Vagina (tissue), 2 donors: ENCODE measurements around the gene UBL4B. TPM values are rescaled to one million over a fixed set of nuclear protein-coding genes. Genes with fewer than 3 reads are reported as not detected.

Experiments
- DNase-seq, 2 donors: peaks; one replicate each; pipeline ENCODE4 v3.0.0-alpha.2; 2017; ENCODE audit errors: extremely low spot score in 2 of 2
- H3K27ac ChIP-seq: fragments of 200-600 bp; sonication (generic); one replicate; pipeline ENCODE4 v1.5.1; 2019
- H3K27me3 ChIP-seq: fragments of 200-600 bp; sonication (generic); one replicate; pipeline ENCODE4 v1.5.1; 2019
- H3K36me3 ChIP-seq, 2 donors: fragments of 200-600 bp; sonication (generic); one replicate each; pipeline ENCODE4 v1.5.1; 2017 to 2019
- H3K4me1 ChIP-seq: fragments of 200-600 bp; sonication (generic); one replicate; pipeline ENCODE4 v1.5.1; 2019
- H3K4me3 ChIP-seq, 2 donors: fragments of 200-600 bp; sonication (generic); 1 replicate in 1 of 2; 2 replicates in 1 of 2; pipeline ENCODE4 v1.5.1; 2016 to 2019
- H3K9me3 ChIP-seq: fragments of 200-600 bp; sonication (generic); one replicate; pipeline ENCODE4 v1.5.1; 2019
- CTCF ChIP-seq, 3 experiments: fragments of 450-650 bp in 2 of 3; fragments of 200-600 bp in 1 of 3; sonication (generic) in 1 of 3; IDR thresholded peaks; one replicate each; pipeline ENCODE4 v1.5.1; 2017 to 2019; ENCODE audit warnings: antibody characterized with exemption in 3 of 3, mild to moderate bottlenecking in 2 of 3, moderate library complexity in 2 of 3
- POLR2A ChIP-seq, 2 donors: fragments of 450-650 bp; IDR thresholded peaks; one replicate each; pipeline ENCODE4 v1.6.1; 2017; ENCODE audit warnings: antibody characterized with exemption in 2 of 2, mild to moderate bottlenecking in 2 of 2, moderate library complexity in 2 of 2
- POLR2AphosphoS5 ChIP-seq, 2 donors: sonication (generic); formaldehyde crosslinking; IDR thresholded peaks; one replicate each; pipeline ENCODE4 v1.9.0; 2017; ENCODE audit warnings: antibody characterized with exemption in 2 of 2, mild to moderate bottlenecking in 2 of 2, low read depth in 1 of 2; ENCODE audit not compliant: insufficient read depth in 1 of 2
- intact Hi-C: fragments of 100-400 bp; cut with DNase I; formaldehyde crosslinking; loops from one replicate; pipeline ENCODE4 v1.15.1; 2023
- total RNA-seq: library from RNA; depleted of rRNA; stranded (reverse); fragments of >200 nt; gene quantifications from one replicate; pipeline ENCODE4 v1.2.3, GENCODE V29; 2016

The UBL4B gene
- total RNA-seq, 1 donor from 2014 or later: not detected

GRCh38 chr1:110118636-110119396 lies 6.6 kb downstream of the UBL4B start:
- no peaks in the 10 kb centered on the region for H3K36me3 ChIP-seq
- H3K27me3 ChIP-seq: no peaks in the 10 kb centered on the region
- H3K27ac ChIP-seq: no peak overlapping the region
- no peaks in the 10 kb centered on the region for H3K9me3 ChIP-seq
- DNase-seq: no peak
- TF ChIP-seq POLR2AphosphoS5 (IDR thresholded peaks at IDR 0.05; ENCODE audit: insufficient read depth in 1 of 2, low read depth in 1 of 2) (no peak), CTCF (IDR thresholded peaks at IDR 0.05) (no peak), POLR2A (IDR thresholded peaks at IDR 0.05) (no peak)
- intact Hi-C loops: no loop called here
- H3K4me3 ChIP-seq: no peak overlapping the region
- no peaks in the 10 kb centered on the region for H3K4me1 ChIP-seq

GRCh38 chr1:110119843-110120242 lies 7.6 kb downstream of the UBL4B start:
- Histone ChIP-seq H3K27me3 (no peaks in the 10 kb centered on the region), H3K9me3 (no peaks in the 10 kb centered on the region), H3K27ac (no peak overlapping the region), H3K4me3 (no peak overlapping the region), H3K4me1 (no peaks in the 10 kb centered on the region), H3K36me3 (no peaks in the 10 kb centered on the region)
- TF ChIP-seq CTCF (IDR thresholded peaks at IDR 0.05): no peak
- no peak for TF ChIP-seq POLR2A (IDR thresholded peaks at IDR 0.05)
- TF ChIP-seq POLR2AphosphoS5 (IDR thresholded peaks at IDR 0.05; ENCODE audit: insufficient read depth in 1 of 2, low read depth in 1 of 2): no peak
- no peak for DNase-seq
- intact Hi-C loops: no loop called here

GRCh38 chr1:110120960-110121561 lies 8.8 kb downstream of the UBL4B start:
- no peak overlapping the region for H3K27ac ChIP-seq
- intact Hi-C loops: no loop called here
- H3K9me3 ChIP-seq: no peaks in the 10 kb centered on the region
- DNase-seq: no peak
- TF ChIP-seq POLR2AphosphoS5 (IDR thresholded peaks at IDR 0.05; ENCODE audit: insufficient read depth in 1 of 2, low read depth in 1 of 2) (no peak), CTCF (IDR thresholded peaks at IDR 0.05) (no peak), POLR2A (IDR thresholded peaks at IDR 0.05) (no peak)
- no peaks in the 10 kb centered on the region for H3K4me1 ChIP-seq
- H3K36me3 ChIP-seq: no peaks in the 10 kb centered on the region
- H3K4me3 ChIP-seq: no peak overlapping the region
- no peaks in the 10 kb centered on the region for H3K27me3 ChIP-seq

- no peak for DNase-seq
- Histone ChIP-seq H3K36me3 (no peaks in the 10 kb centered on the region), H3K27ac (no peak overlapping the region), H3K9me3 (no peaks in the 10 kb centered on the region), H3K4me3 (no peak overlapping the region), H3K27me3 (no peaks in the 10 kb centered on the region), H3K4me1 (no peaks in the 10 kb centered on the region)
- TF ChIP-seq POLR2A (IDR thresholded peaks at IDR 0.05): no peak
- TF ChIP-seq CTCF (IDR thresholded peaks at IDR 0.05): no peak
- no peak for TF ChIP-seq POLR2AphosphoS5 (IDR thresholded peaks at IDR 0.05; ENCODE audit: insufficient read depth in 1 of 2, low read depth in 1 of 2)
- intact Hi-C loops: no loop called here
Measured at GRCh38 chr1:110123224-110123623, 11.0 kb downstream of the UBL4B start.

- Histone ChIP-seq H3K4me1 (peaks cover 11% of the 10 kb centered on the region), H3K4me3 (no peak overlapping the region), H3K27ac (no peak overlapping the region), H3K27me3 (no peaks in the 10 kb centered on the region), H3K36me3 (no peaks in the 10 kb centered on the region), H3K9me3 (no peaks in the 10 kb centered on the region)
- no peak for DNase-seq
- intact Hi-C loops: no loop called here
- TF ChIP-seq POLR2A (IDR thresholded peaks at IDR 0.05): no peak
- no peak for TF ChIP-seq POLR2AphosphoS5 (IDR thresholded peaks at IDR 0.05; ENCODE audit: insufficient read depth in 1 of 2, low read depth in 1 of 2)
- no peak for TF ChIP-seq CTCF (IDR thresholded peaks at IDR 0.05)
Measured at GRCh38 chr1:110125810-110126209, 13.6 kb downstream of the UBL4B start.
